ENCODE results near the gene JMJD7. TPM values are rescaled to one million over a fixed set of nuclear protein-coding genes. Genes with fewer than 3 reads are reported as not detected.

JMJD7 gene
- total RNA-seq, 1 donor from 2014 or later: 26.6 TPM

- H3K36me3 Mint-ChIP-seq (ENCODE audit: unreplicated experiment): peaks cover 5% of the 10 kb centered on the region
- no peak overlapping the region for H3K4me3 Mint-ChIP-seq (ENCODE audit: unreplicated experiment)
- DNase-seq: no peak
- H3K4me1 Mint-ChIP-seq (ENCODE audit: low read depth, unreplicated experiment): no peaks in the 10 kb centered on the region
- no peak for TF ChIP-seq CTCF (IDR thresholded peaks at IDR 0.05; ENCODE audit: partially characterized antibody, unreplicated experiment)
- H3K27ac Mint-ChIP-seq (ENCODE audit: unreplicated experiment): no peak overlapping the region
- H3K9me3 Mint-ChIP-seq (ENCODE audit: unreplicated experiment): peaks cover 2% of the 10 kb centered on the region
- H3K27me3 Mint-ChIP-seq (ENCODE audit: unreplicated experiment): peaks cover 10% of the 10 kb centered on the region
Measured at GRCh38 chr15:41871175-41871905, 43.4 kb downstream of the JMJD7 start.

GRCh38 chr15:41872166-41872747, 44.4 kb downstream of the JMJD7 start:
- H3K4me1 Mint-ChIP-seq (ENCODE audit: low read depth, unreplicated experiment): no peaks in the 10 kb centered on the region
- H3K36me3 Mint-ChIP-seq (ENCODE audit: unreplicated experiment): peaks cover 5% of the 10 kb centered on the region
- no peak overlapping the region for H3K4me3 Mint-ChIP-seq (ENCODE audit: unreplicated experiment)
- peaks cover 2% of the 10 kb centered on the region for H3K9me3 Mint-ChIP-seq (ENCODE audit: unreplicated experiment)
- DNase-seq: no peak
- H3K27ac Mint-ChIP-seq (ENCODE audit: unreplicated experiment): no peak overlapping the region
- no peak for TF ChIP-seq CTCF (IDR thresholded peaks at IDR 0.05; ENCODE audit: partially characterized antibody, unreplicated experiment)
- H3K27me3 Mint-ChIP-seq (ENCODE audit: unreplicated experiment): peaks cover 10% of the 10 kb centered on the region

GRCh38 chr15:41873711-41874110, 45.8 kb downstream of the JMJD7 start:
- no peaks in the 10 kb centered on the region for H3K4me1 Mint-ChIP-seq (ENCODE audit: low read depth, unreplicated experiment)
- DNase-seq: no peak
- no peak overlapping the region for H3K27ac Mint-ChIP-seq (ENCODE audit: unreplicated experiment)
- no peak overlapping the region for H3K4me3 Mint-ChIP-seq (ENCODE audit: unreplicated experiment)
- peaks cover 8% of the 10 kb centered on the region for H3K27me3 Mint-ChIP-seq (ENCODE audit: unreplicated experiment)
- H3K9me3 Mint-ChIP-seq (ENCODE audit: unreplicated experiment): peaks cover 3% of the 10 kb centered on the region
- H3K36me3 Mint-ChIP-seq (ENCODE audit: unreplicated experiment): peaks cover 5% of the 10 kb centered on the region
- no peak for TF ChIP-seq CTCF (IDR thresholded peaks at IDR 0.05; ENCODE audit: partially characterized antibody, unreplicated experiment)

GRCh38 chr15:41874736-41875135, 46.8 kb downstream of the JMJD7 start:
- Mint-ChIP-seq H3K36me3 (ENCODE audit: unreplicated experiment) (peaks cover 5% of the 10 kb centered on the region), H3K4me1 (ENCODE audit: low read depth, unreplicated experiment) (no peaks in the 10 kb centered on the region), H3K27ac (ENCODE audit: unreplicated experiment) (no peak overlapping the region), H3K27me3 (ENCODE audit: unreplicated experiment) (peaks cover 13% of the 10 kb centered on the region), H3K4me3 (ENCODE audit: unreplicated experiment) (no peak overlapping the region), H3K9me3 (ENCODE audit: unreplicated experiment) (peaks cover 6% of the 10 kb centered on the region)
- no peak for TF ChIP-seq CTCF (IDR thresholded peaks at IDR 0.05; ENCODE audit: partially characterized antibody, unreplicated experiment)
- DNase-seq: no peak

GRCh38 chr15:41876007-41876406, 48.1 kb downstream of the JMJD7 start:
- H3K27ac Mint-ChIP-seq (ENCODE audit: unreplicated experiment): no peak overlapping the region
- no peak for DNase-seq

More at GRCh38 chr15:41876007-41876406, 48.1 kb downstream of the JMJD7 start:
- TF ChIP-seq CTCF (IDR thresholded peaks at IDR 0.05; ENCODE audit: partially characterized antibody, unreplicated experiment): no peak
- peaks cover 15% of the 10 kb centered on the region for H3K27me3 Mint-ChIP-seq (ENCODE audit: unreplicated experiment)
- H3K36me3 Mint-ChIP-seq (ENCODE audit: unreplicated experiment): peaks cover 5% of the 10 kb centered on the region
- H3K4me1 Mint-ChIP-seq (ENCODE audit: low read depth, unreplicated experiment): no peaks in the 10 kb centered on the region
- no peak overlapping the region for H3K4me3 Mint-ChIP-seq (ENCODE audit: unreplicated experiment)
- H3K9me3 Mint-ChIP-seq (ENCODE audit: unreplicated experiment): peaks cover 6% of the 10 kb centered on the region
